Activated naive CD4-positive, alpha-beta T cell treated with anti-CD3 and anti-CD28 coated beads for 36 hours (primary cell): ENCODE measurements around the gene CREG1. TPM values are rescaled to one million over a fixed set of nuclear protein-coding genes. Genes with fewer than 3 reads are reported as not detected.
A peak's percentile ranks its signal among the peaks of the same experiment; 100 is the strongest.

Experiments
- CTCF ChIA-PET: fragments of 350-600 bp; sonication (Branson Sonifier 250); formaldehyde crosslinking; loops from one replicate; lab custom pipeline; 2021; ENCODE audit warnings: antibody characterized with exemption; lab: Charles Lee
- DNase-seq: peaks from one replicate; pipeline ENCODE4 v3.0.0-alpha.2; 2020
- H3K27ac Mint-ChIP-seq: one replicate; pipeline ENCODE4 v1.8.0; 2021; ENCODE audit warnings: mild to moderate bottlenecking, mixed read lengths
- H3K27me3 Mint-ChIP-seq: one replicate; pipeline ENCODE4 v1.8.0; 2021; ENCODE audit warnings: low read depth, mixed read lengths
- H3K36me3 Mint-ChIP-seq: one replicate; pipeline ENCODE4 v1.8.0; 2021; ENCODE audit warnings: low read depth, mixed read lengths
- H3K4me1 Mint-ChIP-seq: one replicate; pipeline ENCODE4 v1.8.0; 2021; ENCODE audit warnings: low read depth, mixed read lengths
- H3K4me3 Mint-ChIP-seq: one replicate; pipeline ENCODE4 v1.8.0; 2021; ENCODE audit warnings: mild to moderate bottlenecking, moderate library complexity, mixed read lengths
- H3K9me3 Mint-ChIP-seq: one replicate; pipeline ENCODE4 v1.8.0; 2021; ENCODE audit warnings: mixed read lengths
- intact Hi-C: fragments of 100-400 bp; cut with micrococcal nuclease; formaldehyde crosslinking; loops from one replicate; pipeline ENCODE4 v1.15.1; 2023
- total RNA-seq, 2 experiments: library from RNA; stranded (reverse); gene quantifications; one replicate each; pipeline ENCODE4 v1.2.3, GENCODE V29; 2021

Gene CREG1
- total RNA-seq, 2 experiments from 2014 or later = 9.6 to 10.7 TPM

DNA sequence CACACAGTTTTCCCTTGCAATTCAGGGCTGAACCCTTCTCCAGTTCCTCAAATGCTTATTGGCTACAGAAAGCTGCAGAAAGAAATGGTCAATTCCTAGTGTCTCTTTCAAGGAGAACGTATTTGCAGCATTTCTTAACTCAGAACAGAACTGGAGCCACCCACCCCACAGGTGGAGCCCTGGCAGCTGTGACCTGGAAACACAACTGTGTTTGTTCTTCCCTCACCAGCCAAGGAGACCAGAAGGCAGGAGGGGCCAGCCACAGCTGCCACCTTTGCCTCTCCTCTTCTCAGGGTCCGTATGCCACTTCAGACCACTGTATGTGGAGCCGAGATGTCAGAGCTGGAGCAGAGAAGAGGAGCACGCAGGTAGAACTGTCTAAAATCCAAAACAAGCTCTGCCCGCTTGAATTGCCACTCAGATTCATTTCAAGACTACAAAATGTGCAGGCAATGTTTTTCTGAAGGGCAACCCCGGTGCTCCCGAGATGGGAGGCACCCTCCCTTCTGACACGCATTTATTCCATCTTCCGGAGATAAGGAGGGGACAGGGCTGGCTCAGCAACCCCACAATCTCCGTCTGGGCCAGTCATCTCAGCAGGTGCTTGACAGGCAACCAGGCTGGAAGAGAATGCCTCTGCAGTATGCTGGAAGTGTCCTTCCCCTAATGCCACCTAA lies 51.9 kb downstream of the CREG1 start:
- DNase-seq = peak; percentile 73
- intact Hi-C loops = no loop called here
- Mint-ChIP-seq H3K4me3 (peak overlapping the region; percentile 27), H3K27me3 (no peaks in the 10 kb centered on the region), H3K4me1 (peaks cover 95% of the 10 kb centered on the region), H3K27ac (peak overlapping the region; percentile 43), H3K36me3 (peaks cover 25% of the 10 kb centered on the region), H3K9me3 (no peaks in the 10 kb centered on the region)
- CTCF ChIA-PET = interaction anchor here (0.7 to 1.7 kb wide), 5 partner anchors 13 to 57 kb away, joined by 3 to 7 read pairs (median 4); no protein-coding TSS in a partner anchor

DNA sequence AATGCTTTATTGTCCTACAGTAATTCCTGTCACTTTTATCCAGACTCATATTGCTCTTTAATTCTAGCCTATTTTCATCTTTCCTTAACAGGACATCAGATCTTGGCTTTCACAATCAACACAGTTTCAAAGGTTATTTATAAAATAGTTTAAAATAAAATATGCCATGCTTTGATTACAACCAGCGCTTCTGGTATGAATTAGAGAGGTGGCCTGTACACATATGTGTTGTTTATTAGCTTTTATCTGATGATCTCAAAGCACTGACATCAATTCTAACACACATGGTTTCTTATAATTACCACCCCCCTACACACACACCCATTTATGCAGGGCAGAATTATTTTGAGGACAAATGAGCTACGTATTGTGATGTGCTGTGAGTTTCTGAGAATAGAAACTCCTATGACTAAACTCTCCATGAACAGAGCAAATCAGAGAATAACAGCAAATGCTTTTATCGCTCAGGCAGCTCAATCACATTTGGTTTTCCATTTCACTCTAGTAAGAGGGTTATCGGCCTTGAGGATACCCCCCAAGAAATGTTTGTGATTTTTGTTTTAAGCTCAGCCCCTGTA lies 53.2 kb downstream of the CREG1 start:
- Mint-ChIP-seq H3K4me1 (peaks cover 96% of the 10 kb centered on the region), H3K27me3 (no peaks in the 10 kb centered on the region), H3K36me3 (peaks cover 27% of the 10 kb centered on the region), H3K27ac (peak overlapping the region; percentile 87), H3K9me3 (no peaks in the 10 kb centered on the region), H3K4me3 (peak overlapping the region; percentile 62)
- CTCF ChIA-PET = interaction anchor here (0.6 to 2.4 kb wide), 14 partner anchors 9 to 280 kb away, joined by 3 to 14 read pairs (median 3); partner anchors contain the start of gene CD247
- no peak for DNase-seq
- intact Hi-C loops = loop anchor here (1.0 kb wide), 4 partner anchors 8 to 278 kb away; no protein-coding TSS in a partner anchor

- no peaks in the 10 kb centered on the region for H3K9me3 Mint-ChIP-seq
- H3K4me1 Mint-ChIP-seq = peaks cover 97% of the 10 kb centered on the region
- peaks cover 29% of the 10 kb centered on the region for H3K36me3 Mint-ChIP-seq
- intact Hi-C loops = loop anchor here (1.0 kb wide), 7 partner anchors 7 to 277 kb away; no protein-coding TSS in a partner anchor
- peak; percentile 59 for DNase-seq
- peak overlapping the region; percentile 87 for H3K27ac Mint-ChIP-seq
- CTCF ChIA-PET = interaction anchor here (0.7 to 2.6 kb wide), 17 partner anchors 8 to 280 kb away, joined by 3 to 14 read pairs (median 3); partner anchors contain the start of gene CD247
- peak overlapping the region; percentile 10 for H3K4me3 Mint-ChIP-seq
- H3K27me3 Mint-ChIP-seq = no peaks in the 10 kb centered on the region
Measured at GRCh38 chr1:167499664-167500101, 53.9 kb downstream of the CREG1 start.

GRCh38 chr1:167499106-167499505 lies 54.5 kb downstream of the CREG1 start:
- H3K27ac Mint-ChIP-seq = peak overlapping the region; percentile 87

GRCh38 chr1:167496797-167497619 lies 56.6 kb downstream of the CREG1 start:
- Mint-ChIP-seq H3K4me3 (no peak overlapping the region), H3K36me3 (peaks cover 21% of the 10 kb centered on the region), H3K9me3 (no peaks in the 10 kb centered on the region), H3K27ac (no peak overlapping the region), H3K4me1 (peaks cover 95% of the 10 kb centered on the region), H3K27me3 (no peaks in the 10 kb centered on the region)
- CTCF ChIA-PET = interaction anchor here (0.7 to 1.8 kb wide), 7 partner anchors 7 to 58 kb away, joined by 3 to 8 read pairs (median 4); partner anchors contain the start of gene CD247
- intact Hi-C loops = no loop called here
- DNase-seq = peak; percentile 3

More at GRCh38 chr1:167499106-167499505, 54.5 kb downstream of the CREG1 start:
- peaks cover 97% of the 10 kb centered on the region for H3K4me1 Mint-ChIP-seq
- H3K36me3 Mint-ChIP-seq = peaks cover 29% of the 10 kb centered on the region
- no peak overlapping the region for H3K4me3 Mint-ChIP-seq
- CTCF ChIA-PET = interaction anchor here (0.7 to 2.6 kb wide), 14 partner anchors 9 to 279 kb away, joined by 3 to 14 read pairs (median 4); partner anchors contain the start of gene CD247
- DNase-seq = no peak
- intact Hi-C loops = loop anchor here (1.0 kb wide), 3 partner anchors 18 to 52 kb away; no protein-coding TSS in a partner anchor
- no peaks in the 10 kb centered on the region for H3K27me3 Mint-ChIP-seq
- no peaks in the 10 kb centered on the region for H3K9me3 Mint-ChIP-seq

- H3K36me3 Mint-ChIP-seq = peaks cover 16% of the 10 kb centered on the region
- intact Hi-C loops = no loop called here
- DNase-seq = peak; percentile 3
- peaks cover 93% of the 10 kb centered on the region for H3K4me1 Mint-ChIP-seq
- peak overlapping the region; percentile 9 for H3K4me3 Mint-ChIP-seq
- no peaks in the 10 kb centered on the region for H3K27me3 Mint-ChIP-seq
- H3K9me3 Mint-ChIP-seq = no peaks in the 10 kb centered on the region
- peak overlapping the region; percentile 77 for H3K27ac Mint-ChIP-seq
- CTCF ChIA-PET = interaction anchor here (0.6 to 2.1 kb wide), 13 partner anchors 10 to 226 kb away, joined by 3 to 8 read pairs (median 4); partner anchors contain the start of gene CD247
Measured at GRCh38 chr1:167493372-167493771, 60.2 kb downstream of the CREG1 start.

GRCh38 chr1:167492481-167492910 lies 61.1 kb downstream of the CREG1 start:
- H3K27ac Mint-ChIP-seq = peak overlapping the region; percentile 92
- H3K27me3 Mint-ChIP-seq = no peaks in the 10 kb centered on the region
- peaks cover 12% of the 10 kb centered on the region for H3K36me3 Mint-ChIP-seq
- peaks cover 93% of the 10 kb centered on the region for H3K4me1 Mint-ChIP-seq
- CTCF ChIA-PET = interaction anchor here (0.6 to 2.1 kb wide), 9 partner anchors 9 to 53 kb away, joined by 3 to 8 read pairs (median 4); partner anchors contain the start of gene CD247
- intact Hi-C loops = loop anchor here (1.0 kb wide), 4 partner anchors 8 to 45 kb away; no protein-coding TSS in a partner anchor
- peak overlapping the region; percentile 69 for H3K4me3 Mint-ChIP-seq
- H3K9me3 Mint-ChIP-seq = no peaks in the 10 kb centered on the region
- DNase-seq = peak; percentile 85

- no peaks in the 10 kb centered on the region for H3K9me3 Mint-ChIP-seq
- H3K27me3 Mint-ChIP-seq = no peaks in the 10 kb centered on the region
- H3K4me1 Mint-ChIP-seq = peaks cover 94% of the 10 kb centered on the region
- peak overlapping the region; percentile 92 for H3K27ac Mint-ChIP-seq
- CTCF ChIA-PET = interaction anchor here (0.6 to 2.1 kb wide), 10 partner anchors 8 to 53 kb away, joined by 3 to 8 read pairs (median 4); partner anchors contain the start of gene CD247
- peak overlapping the region; percentile 69 for H3K4me3 Mint-ChIP-seq
- H3K36me3 Mint-ChIP-seq = peaks cover 13% of the 10 kb centered on the region
- peak; percentile 60 for DNase-seq
- intact Hi-C loops = loop anchor here (1.0 kb wide), 4 partner anchors 8 to 45 kb away; no protein-coding TSS in a partner anchor
Measured at GRCh38 chr1:167491586-167492461, 61.7 kb downstream of the CREG1 start.
